Stimulated activated naive CD8-positive, alpha-beta T cell treated with anti-CD3 and anti-CD28 coated beads, Interleukin-15, Interleukin-2, amounts not matched to agents 100 ng/mL and 50 ng/mL, for 24 hours (primary cell): Measurements from ENCODE around the gene C4orf54.

ENCODE experiments used
- H3K27ac Mint-ChIP-seq: one replicate; pipeline ENCODE4 v1.8.0; 2021; ENCODE audit warnings: mild to moderate bottlenecking, mixed read lengths
- H3K27me3 Mint-ChIP-seq: one replicate; pipeline ENCODE4 v1.8.0; 2021; ENCODE audit warnings: mixed read lengths
- H3K36me3 Mint-ChIP-seq: one replicate; pipeline ENCODE4 v1.8.0; 2021; ENCODE audit warnings: low read depth, mixed read lengths
- H3K4me1 Mint-ChIP-seq: one replicate; pipeline ENCODE4 v1.8.0; 2021; ENCODE audit warnings: low read depth, mixed read lengths
- H3K4me3 Mint-ChIP-seq: one replicate; pipeline ENCODE4 v1.8.0; 2021; ENCODE audit warnings: mild to moderate bottlenecking, mixed read lengths
- H3K9me3 Mint-ChIP-seq: one replicate; pipeline ENCODE4 v1.8.0; 2021; ENCODE audit warnings: mixed read lengths

Gene C4orf54

DNA sequence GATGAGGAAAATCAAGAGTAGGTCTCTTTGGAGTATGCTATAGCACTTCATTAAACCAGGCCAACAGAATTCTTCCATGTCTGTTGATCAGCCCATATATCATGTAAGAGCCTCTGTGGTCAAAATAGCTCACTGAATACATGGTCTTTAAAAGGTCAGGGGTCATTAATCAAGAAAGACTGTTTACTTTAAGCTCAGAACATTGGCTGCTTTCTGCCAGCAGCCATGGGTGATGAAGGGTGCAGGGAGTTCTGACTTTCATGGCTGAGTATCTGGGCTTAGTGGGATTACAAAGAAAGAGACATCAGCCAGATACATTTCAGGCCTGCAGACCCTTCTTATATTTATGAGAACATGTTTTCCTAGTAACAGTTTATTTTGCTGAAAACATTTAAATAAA is 7.1 kb upstream of the C4orf54 start:
- Mint-ChIP-seq H3K36me3 (no peaks in the 10 kb centered on the region), H3K4me3 (no peak overlapping the region), H3K4me1 (no peaks in the 10 kb centered on the region), H3K27ac (no peak overlapping the region), H3K27me3 (peaks cover 21% of the 10 kb centered on the region), H3K9me3 (no peaks in the 10 kb centered on the region)

DNA sequence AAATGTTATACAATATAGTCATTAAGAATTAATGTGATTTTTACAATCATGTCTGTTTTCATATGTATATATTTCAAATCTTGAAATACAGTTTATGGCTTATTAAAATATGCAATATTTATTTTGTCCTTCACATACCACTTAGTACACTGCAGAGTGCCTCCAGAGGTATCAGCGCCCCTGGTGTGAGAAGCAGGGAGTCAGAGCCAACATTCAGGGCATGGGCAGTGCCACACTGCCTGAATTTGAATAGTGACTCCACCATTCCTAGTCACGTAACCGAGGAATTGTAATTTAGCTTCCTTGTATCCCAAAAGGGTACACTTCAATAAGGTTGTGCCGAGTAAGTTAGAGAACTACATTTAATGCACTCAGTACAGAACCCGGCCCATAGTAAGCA is 4.3 kb upstream of the C4orf54 start:
- Mint-ChIP-seq H3K4me3 (no peak overlapping the region), H3K4me1 (no peaks in the 10 kb centered on the region), H3K27me3 (peaks cover 15% of the 10 kb centered on the region), H3K27ac (no peak overlapping the region), H3K9me3 (no peaks in the 10 kb centered on the region), H3K36me3 (no peaks in the 10 kb centered on the region)

DNA sequence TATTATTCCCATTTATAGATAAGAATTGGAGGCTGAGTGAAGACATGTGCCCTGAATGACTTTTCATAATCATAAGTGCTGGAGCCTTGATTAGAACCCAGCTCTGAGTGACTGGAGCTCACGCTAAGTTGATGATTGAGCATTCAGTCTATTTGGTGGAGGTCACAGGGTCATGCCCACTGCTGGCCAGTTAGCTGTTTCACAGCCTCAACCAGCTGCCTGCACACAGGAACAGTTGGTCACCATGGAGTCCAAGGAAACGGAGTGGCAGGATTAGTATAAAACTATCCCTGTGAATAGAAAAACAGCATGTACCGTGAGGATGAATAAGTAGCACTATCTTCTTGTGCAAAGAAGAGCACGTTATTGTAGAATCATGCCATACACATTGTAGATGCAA is 1.0 kb upstream of the C4orf54 start:
- Mint-ChIP-seq H3K27ac (no peak overlapping the region), H3K4me3 (no peak overlapping the region), H3K36me3 (no peaks in the 10 kb centered on the region), H3K27me3 (peaks cover 15% of the 10 kb centered on the region), H3K4me1 (no peaks in the 10 kb centered on the region), H3K9me3 (no peaks in the 10 kb centered on the region)

DNA sequence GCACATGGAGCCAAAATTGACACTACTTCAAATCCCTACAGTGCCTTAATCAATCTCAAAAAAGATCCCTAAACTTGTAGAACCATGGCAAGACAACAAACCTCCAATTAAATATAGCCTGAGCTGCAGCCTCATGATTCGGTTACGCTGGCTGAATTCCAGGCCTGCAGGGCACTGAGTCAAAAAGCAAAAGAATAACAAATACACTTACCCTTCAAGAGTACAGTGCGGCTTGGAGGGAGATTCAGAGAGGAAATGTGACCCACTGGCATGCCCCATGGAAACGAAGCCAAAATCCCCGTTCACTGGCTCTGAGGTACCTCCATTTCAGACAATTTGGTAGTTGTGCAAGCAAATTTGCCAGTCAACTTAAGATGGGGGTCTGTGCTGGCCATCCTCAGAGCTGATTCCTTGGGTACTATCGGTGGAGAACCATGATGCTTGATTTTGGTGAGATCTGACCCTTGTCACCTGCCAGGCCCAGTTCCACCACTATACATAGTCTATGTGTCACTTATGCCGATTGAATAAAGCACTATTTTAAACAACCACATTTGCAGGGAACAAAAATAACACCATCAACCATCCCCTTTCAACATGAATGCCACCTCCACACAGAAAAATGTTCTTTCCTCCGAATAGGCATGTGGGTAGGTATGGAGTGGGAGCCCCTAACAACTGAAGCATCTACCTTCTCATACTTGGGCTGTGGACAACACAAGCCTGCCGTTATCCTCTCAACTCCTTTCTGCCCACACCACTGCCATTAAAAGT is 2.1 kb downstream of the C4orf54 start:
- no peak overlapping the region for H3K4me3 Mint-ChIP-seq
- H3K36me3 Mint-ChIP-seq, result no peaks in the 10 kb centered on the region
- H3K27ac Mint-ChIP-seq, result no peak overlapping the region
- H3K27me3 Mint-ChIP-seq, result peaks cover 3% of the 10 kb centered on the region
- no peaks in the 10 kb centered on the region for H3K9me3 Mint-ChIP-seq
- no peaks in the 10 kb centered on the region for H3K4me1 Mint-ChIP-seq

DNA sequence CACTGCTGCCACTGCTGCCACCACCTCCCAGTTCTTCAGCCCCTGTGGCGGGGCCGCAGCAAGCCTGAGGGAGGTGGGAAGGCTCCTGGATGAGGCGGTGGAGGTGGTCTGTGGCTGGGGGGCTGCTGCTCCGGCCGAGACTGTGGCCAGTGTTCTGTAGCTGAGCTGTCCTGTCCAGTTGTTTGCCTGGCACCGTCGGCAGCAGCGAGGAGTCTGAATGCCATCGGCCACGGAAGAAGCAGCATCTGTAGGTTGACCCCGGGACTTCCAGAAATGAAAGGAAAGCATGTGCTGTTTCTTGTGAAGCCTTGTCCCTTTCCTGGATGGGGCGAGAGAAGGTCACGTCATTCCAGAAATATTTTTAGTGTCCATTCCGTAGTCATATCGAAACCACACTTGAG is 3.3 kb downstream of the C4orf54 start:
- Mint-ChIP-seq H3K4me3 (no peak overlapping the region), H3K36me3 (no peaks in the 10 kb centered on the region), H3K27ac (no peak overlapping the region), H3K4me1 (no peaks in the 10 kb centered on the region), H3K9me3 (no peaks in the 10 kb centered on the region), H3K27me3 (peaks cover 3% of the 10 kb centered on the region)

DNA sequence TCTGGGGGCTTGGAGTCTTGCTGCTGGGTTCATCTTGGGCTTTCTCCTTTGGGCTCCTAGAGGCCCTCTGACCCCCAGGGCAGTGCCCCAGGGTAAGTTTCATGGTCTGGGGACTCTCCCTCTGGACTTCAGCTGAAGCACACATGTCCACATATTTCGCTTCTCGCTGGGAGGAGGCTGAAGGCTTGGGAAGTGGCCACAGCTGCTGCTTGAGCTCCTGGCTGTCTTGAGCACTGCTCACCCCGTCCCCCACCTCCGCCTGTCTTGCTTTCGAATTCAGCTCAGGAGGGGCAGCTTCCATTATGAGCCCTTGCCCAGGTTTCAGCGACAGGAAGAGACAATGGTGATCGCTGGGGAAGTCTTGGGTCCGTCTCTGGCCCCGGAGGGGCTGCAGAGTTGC is 3.7 kb downstream of the C4orf54 start:
- H3K9me3 Mint-ChIP-seq, result no peaks in the 10 kb centered on the region
- H3K27me3 Mint-ChIP-seq, result peaks cover 3% of the 10 kb centered on the region

DNA sequence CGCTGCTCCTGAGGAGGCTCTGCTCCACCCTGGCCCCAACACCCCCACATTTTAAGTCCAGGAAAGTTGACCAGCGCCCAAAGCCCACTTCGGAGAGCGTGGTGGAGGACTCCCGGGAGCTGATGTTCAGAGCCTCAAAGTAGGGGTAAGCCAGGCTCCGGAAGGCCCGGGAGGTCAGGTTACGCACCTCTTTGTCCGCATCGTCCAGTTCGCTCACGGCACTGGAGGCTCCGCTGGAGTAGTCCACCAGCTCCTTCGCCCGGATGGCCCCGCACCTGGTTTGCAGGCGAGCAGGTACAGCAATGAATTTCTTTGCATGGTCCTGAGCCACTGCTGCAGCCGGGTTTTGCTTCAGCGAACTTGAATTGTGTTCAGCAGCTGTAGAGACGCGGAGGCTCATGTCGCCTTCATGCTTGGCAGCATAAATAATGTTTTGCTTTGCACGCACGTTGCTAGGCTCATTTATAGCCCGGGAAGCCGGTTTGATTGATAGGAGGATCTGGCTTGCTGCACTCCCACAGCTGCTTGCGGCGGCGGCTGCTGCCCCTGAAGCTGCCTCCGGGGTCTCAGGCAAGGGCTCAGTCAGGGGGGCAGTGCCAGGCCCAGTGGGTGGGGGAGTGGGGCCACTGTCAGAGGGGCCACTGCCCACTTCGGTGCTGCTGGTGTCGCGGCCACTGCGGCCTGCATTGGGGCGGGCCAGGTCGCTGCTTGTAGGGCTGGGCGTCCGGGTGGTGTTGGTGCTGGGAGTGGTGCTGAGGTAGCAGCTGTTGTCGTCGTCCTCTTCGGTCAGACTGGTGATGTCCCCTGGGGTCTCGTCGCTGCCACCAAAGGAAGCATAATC is 4.8 kb downstream of the C4orf54 start:
- Mint-ChIP-seq H3K27me3 (peaks cover 3% of the 10 kb centered on the region), H3K4me3 (no peak overlapping the region), H3K36me3 (no peaks in the 10 kb centered on the region), H3K27ac (no peak overlapping the region), H3K9me3 (no peaks in the 10 kb centered on the region), H3K4me1 (no peaks in the 10 kb centered on the region)

More for the DNA sequence above, 3.7 kb downstream of the C4orf54 start:
- no peaks in the 10 kb centered on the region for H3K36me3 Mint-ChIP-seq
- H3K4me1 Mint-ChIP-seq, result no peaks in the 10 kb centered on the region
- H3K27ac Mint-ChIP-seq, result no peak overlapping the region
- no peak overlapping the region for H3K4me3 Mint-ChIP-seq

DNA sequence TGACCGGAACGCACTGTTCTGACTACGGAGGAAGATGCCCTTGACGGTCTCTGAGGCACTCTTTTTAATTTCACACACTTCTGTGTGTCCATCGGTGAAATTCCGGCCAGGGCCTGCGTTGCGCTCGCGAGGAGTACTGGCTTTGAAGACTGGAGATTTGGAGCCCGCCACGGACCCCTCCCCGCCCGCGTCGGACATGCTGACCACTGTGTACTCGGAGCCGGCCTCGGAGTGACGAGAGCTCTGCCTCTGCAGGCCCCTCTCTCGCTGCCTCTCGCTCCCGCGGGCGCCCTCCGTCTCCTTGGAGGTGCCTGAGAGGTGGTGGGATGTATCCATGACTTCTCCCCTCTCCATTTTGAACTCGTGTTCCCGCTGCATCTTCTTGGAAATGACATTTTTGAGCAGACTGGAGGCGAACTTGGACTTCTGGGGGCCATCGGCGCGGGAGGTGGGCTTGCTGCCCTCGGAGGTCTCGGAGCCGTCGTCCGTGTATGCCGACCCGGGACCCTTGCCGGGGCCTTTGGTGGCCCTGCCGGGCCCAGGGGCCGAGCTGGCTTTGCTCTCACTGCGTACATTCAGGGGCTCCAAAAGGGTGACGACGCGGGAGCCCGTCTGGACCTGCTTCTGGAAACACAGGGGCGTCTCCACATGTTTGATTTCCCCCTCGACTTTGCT is 5.7 kb downstream of the C4orf54 start:
- H3K4me3 Mint-ChIP-seq, result no peak overlapping the region
- no peaks in the 10 kb centered on the region for H3K4me1 Mint-ChIP-seq
- peaks cover 3% of the 10 kb centered on the region for H3K27me3 Mint-ChIP-seq
- H3K9me3 Mint-ChIP-seq, result no peaks in the 10 kb centered on the region
- no peak overlapping the region for H3K27ac Mint-ChIP-seq
- no peaks in the 10 kb centered on the region for H3K36me3 Mint-ChIP-seq

DNA sequence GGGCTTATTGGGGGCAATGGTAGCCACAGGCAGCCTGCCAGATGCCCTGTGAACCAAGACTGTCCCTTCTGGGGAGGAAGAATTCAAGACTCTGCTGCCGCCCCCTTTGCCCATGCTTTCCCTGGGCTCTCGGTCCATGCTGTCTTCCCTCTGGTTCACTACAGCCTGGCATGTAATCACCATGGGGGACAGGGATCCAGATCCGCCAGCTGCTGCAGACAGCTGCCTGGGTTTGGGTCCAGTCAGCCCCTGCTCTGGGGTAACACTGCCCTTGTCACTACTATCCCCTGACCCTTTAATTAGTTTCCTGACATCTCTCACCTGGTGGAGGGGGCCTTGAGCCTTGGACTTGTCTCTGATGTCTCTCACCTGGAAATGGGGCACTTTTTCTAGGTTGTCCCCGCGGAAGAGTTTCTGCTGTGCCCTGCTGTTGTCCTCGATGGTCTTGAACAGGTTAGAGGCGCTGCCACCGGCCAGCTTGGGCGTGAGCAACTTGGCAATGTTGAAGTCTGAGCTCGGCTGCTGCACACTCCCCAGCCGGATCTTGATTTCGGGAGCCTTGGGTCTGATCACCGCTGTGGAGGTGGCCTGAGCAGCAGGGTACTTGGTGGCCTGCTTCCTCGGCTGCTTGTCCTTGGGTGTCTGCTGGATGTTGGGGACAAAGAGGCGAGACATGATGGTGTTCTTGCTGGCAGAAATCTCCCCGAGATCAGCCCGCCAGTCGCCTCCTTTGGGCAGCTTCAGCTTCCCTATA is 6.4 kb downstream of the C4orf54 start:
- Mint-ChIP-seq H3K4me1 (no peaks in the 10 kb centered on the region), H3K27me3 (peaks cover 3% of the 10 kb centered on the region), H3K36me3 (no peaks in the 10 kb centered on the region)

DNA sequence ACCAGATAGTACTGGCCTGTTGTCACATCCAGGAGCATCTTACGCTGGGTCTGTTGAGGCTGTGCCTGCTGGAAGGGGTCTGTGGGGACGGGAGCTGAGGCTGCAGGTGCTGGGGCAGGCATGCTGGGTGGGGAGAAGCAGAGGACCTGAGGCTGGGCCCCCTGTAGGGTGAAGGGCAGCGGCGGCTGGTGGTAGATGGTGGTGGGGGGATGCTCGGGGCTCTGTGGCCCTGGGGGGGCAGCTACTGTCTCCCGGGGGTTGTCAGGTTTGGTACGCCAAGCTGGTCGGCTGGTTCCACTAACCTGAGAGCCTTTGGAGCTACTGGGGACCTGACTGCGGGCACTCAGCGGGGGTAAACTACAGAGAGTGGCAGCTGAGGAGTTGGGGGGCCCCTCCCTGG is 7.8 kb downstream of the C4orf54 start:
- peaks cover 3% of the 10 kb centered on the region for H3K27me3 Mint-ChIP-seq
- no peak overlapping the region for H3K4me3 Mint-ChIP-seq
- H3K9me3 Mint-ChIP-seq, result no peaks in the 10 kb centered on the region
- H3K4me1 Mint-ChIP-seq, result no peaks in the 10 kb centered on the region
- H3K36me3 Mint-ChIP-seq, result no peaks in the 10 kb centered on the region
- no peak overlapping the region for H3K27ac Mint-ChIP-seq

More for the DNA sequence above, 6.4 kb downstream of the C4orf54 start:
- Mint-ChIP-seq H3K4me3 (no peak overlapping the region), H3K27ac (no peak overlapping the region), H3K9me3 (no peaks in the 10 kb centered on the region)

DNA sequence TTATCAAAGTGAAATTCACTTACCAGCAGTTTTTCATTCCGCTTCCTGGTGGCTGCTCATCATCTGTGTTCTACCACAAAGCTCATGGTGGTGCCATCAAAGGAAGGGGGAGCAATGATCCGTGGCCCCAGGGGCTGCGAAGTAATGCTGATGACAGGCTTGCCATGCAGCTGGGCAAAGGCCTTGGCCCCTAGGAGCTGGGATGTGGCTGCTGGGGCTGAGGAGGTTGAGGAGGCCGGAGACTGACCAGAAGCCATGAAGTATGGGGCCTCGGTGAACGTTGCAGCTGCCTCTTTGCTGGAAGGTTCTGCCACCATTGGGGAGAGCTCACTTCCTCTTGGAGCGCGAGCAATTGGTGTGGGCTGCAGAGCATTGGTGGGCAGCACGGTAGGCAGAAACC is 8.4 kb downstream of the C4orf54 start:
- H3K4me3 Mint-ChIP-seq, result no peak overlapping the region
- no peak overlapping the region for H3K27ac Mint-ChIP-seq
- no peaks in the 10 kb centered on the region for H3K4me1 Mint-ChIP-seq
- no peaks in the 10 kb centered on the region for H3K9me3 Mint-ChIP-seq
- no peaks in the 10 kb centered on the region for H3K36me3 Mint-ChIP-seq
- H3K27me3 Mint-ChIP-seq, result no peaks in the 10 kb centered on the region

DNA sequence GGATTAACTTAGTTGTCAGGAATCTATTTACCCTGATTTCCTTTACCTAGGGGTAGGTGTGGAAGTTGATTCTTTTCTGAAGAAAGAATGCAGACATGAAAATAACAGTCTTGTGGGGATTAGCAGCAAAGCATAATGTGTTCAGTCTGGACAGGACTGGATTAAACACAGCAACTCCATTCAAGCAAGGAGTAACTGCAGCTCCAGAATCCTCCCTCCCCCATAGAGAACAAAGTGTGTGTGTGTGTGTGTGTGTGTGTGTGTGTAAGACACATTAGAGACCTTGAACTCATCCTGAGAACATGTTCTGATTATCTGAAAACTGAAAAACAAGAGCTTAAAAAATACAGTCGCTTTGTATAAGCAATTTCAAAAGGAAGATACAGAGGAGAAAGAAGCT is 9.3 kb downstream of the C4orf54 start:
- Mint-ChIP-seq H3K4me1 (no peaks in the 10 kb centered on the region), H3K27ac (no peak overlapping the region), H3K9me3 (no peaks in the 10 kb centered on the region), H3K27me3 (no peaks in the 10 kb centered on the region), H3K36me3 (no peaks in the 10 kb centered on the region), H3K4me3 (no peak overlapping the region)

DNA sequence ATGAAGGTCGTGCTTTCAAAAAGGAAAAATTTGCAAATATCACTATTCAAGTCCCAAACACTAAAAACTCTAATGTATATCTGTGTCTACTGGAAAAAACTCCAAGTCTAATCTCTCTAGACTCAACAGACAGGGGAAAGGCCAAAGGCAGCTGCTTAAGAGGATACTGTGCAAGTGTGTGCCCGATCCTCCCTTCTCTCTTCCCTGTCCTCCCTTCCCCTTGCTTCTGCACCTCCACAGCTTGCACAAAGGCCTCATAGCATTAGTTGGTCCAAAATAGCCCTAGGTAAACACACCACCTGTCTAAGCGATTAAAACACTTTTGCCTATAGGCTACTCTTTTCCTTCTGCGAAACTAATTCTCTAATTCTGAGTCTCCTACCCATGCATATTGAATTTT is 10.6 kb downstream of the C4orf54 start:
- no peak overlapping the region for H3K4me3 Mint-ChIP-seq
- H3K9me3 Mint-ChIP-seq, result no peaks in the 10 kb centered on the region
- H3K27ac Mint-ChIP-seq, result no peak overlapping the region
- no peaks in the 10 kb centered on the region for H3K4me1 Mint-ChIP-seq
- H3K27me3 Mint-ChIP-seq, result no peaks in the 10 kb centered on the region
- H3K36me3 Mint-ChIP-seq, result no peaks in the 10 kb centered on the region

DNA sequence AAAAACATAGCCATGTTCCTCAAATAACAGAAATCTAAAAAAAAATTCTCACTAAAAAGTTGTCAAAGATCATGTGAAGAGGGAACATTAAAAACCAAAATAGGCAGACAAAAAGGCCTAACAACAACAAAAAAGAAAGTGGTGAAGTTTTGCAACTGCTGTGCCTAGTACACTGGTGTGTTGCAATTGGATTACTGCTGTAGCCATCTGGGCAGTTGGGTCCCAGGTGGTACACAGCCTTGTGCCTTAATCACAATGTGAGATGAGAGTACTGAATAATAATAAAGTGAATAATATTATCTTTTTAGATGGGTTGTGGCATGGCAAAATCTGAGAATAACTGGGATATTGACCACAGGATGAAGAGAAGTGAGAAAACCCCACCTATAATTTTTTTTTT is 12.0 kb downstream of the C4orf54 start:
- Mint-ChIP-seq H3K27me3 (no peaks in the 10 kb centered on the region), H3K4me3 (no peak overlapping the region), H3K27ac (no peak overlapping the region), H3K4me1 (no peaks in the 10 kb centered on the region), H3K9me3 (no peaks in the 10 kb centered on the region), H3K36me3 (no peaks in the 10 kb centered on the region)

DNA sequence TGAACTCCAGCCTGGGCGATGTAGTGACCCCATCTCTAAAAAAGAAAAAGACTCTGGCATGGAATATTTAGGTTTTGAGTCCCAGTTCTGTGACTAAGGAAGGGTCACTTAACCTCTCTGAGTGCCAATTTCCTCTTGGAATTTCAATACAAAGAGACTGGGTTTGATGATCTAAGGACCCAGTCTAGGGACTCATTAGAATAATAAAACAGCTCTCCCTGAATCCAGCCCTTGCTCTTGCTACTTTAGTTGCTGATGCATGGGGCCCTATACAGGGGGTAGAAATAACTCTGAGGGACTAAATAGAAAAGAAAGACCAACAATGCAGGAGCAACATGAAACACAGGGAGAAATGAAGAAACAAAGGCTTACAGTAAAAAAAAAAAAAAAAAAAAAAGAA is 12.6 kb downstream of the C4orf54 start:
- no peaks in the 10 kb centered on the region for H3K36me3 Mint-ChIP-seq
- H3K27me3 Mint-ChIP-seq, result no peaks in the 10 kb centered on the region
- no peak overlapping the region for H3K4me3 Mint-ChIP-seq
- H3K9me3 Mint-ChIP-seq, result no peaks in the 10 kb centered on the region
- no peaks in the 10 kb centered on the region for H3K4me1 Mint-ChIP-seq
- no peak overlapping the region for H3K27ac Mint-ChIP-seq
